B cell (primary cell): ENCODE data around the gene PRKCH.

ENCODE experiments used
- EZH2 ChIP-seq: IDR thresholded peaks from 2 replicates; pipeline ENCODE4 v1.6.1; 2012; ENCODE audit warnings: borderline replicate concordance, low read depth, mild to moderate bottlenecking, moderate library complexity, low read length; ENCODE audit not compliant: insufficient read depth, poor library complexity, severe bottlenecking
- TF ChIP-seq, protein P1 (sequence below): fragments of 200-600 bp; IDR thresholded peaks from one replicate; pipeline ENCODE4 v1.8.0; 2022; ENCODE audit warnings: antibody characterized with exemption, mild to moderate bottlenecking

DNA sequence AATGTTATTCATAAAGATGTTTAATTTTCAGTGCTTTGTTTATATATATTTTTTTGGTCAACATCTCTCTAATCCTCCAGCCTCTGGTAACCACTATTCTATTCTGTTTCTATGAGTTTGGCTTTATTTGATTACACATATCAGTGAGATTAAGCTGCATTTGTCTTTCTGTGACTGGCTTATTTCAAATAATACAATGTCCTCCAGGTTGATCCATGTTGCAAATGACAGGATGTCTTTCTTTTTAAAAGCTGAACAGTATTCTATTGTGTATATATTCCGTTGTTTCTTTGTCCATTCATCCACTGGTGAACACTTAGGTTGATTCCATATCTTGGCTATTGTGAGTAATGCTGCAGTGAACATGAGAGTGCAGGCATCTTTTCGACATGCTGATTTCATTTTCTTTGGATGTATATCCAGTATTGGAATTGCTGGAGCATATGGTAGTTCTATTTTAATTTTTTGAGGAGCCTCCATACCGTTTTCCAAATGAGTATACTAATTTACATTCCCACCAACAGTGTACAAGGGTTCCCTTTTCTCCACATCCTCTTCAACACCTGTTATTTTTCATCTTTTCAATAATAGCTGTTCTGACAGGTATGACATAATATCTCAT lies 142.4 kb downstream of the PRKCH start:
- TF ChIP-seq, protein P1, sequence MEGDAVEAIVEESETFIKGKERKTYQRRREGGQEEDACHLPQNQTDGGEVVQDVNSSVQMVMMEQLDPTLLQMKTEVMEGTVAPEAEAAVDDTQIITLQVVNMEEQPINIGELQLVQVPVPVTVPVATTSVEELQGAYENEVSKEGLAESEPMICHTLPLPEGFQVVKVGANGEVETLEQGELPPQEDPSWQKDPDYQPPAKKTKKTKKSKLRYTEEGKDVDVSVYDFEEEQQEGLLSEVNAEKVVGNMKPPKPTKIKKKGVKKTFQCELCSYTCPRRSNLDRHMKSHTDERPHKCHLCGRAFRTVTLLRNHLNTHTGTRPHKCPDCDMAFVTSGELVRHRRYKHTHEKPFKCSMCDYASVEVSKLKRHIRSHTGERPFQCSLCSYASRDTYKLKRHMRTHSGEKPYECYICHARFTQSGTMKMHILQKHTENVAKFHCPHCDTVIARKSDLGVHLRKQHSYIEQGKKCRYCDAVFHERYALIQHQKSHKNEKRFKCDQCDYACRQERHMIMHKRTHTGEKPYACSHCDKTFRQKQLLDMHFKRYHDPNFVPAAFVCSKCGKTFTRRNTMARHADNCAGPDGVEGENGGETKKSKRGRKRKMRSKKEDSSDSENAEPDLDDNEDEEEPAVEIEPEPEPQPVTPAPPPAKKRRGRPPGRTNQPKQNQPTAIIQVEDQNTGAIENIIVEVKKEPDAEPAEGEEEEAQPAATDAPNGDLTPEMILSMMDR = no peak
- no peak for TF ChIP-seq EZH2
